HCT116 (cell line): ENCODE data around the gene TCERG1L. TPM values are rescaled to one million over a fixed set of nuclear protein-coding genes. Genes with fewer than 3 reads are reported as not detected.

Experiments
- ATAC-seq: fragments of 200-7000 bp; cut with Tn5 transposase; 2 replicates; pipeline ENCODE4 v1.9.1; 2020; ENCODE audit warnings: mild to moderate bottlenecking, moderate library complexity
- BruUV-seq: library from RNA; stranded (reverse); fragments of 400-500 nt; replicated peaks from 2 replicates; lab custom pipeline; 2021; lab: Mats Ljungman, UMichigan
- CTCF ChIA-PET: fragments of 300-600 bp; sonication (Branson Sonifier 250); formaldehyde crosslinking; loops from one replicate; lab custom pipeline; 2021; ENCODE audit warnings: antibody characterized with exemption; lab: Charles Lee
- POLR2A ChIA-PET: fragments of 300-600, 350-600 bp; sonication (Branson Sonifier 250); formaldehyde crosslinking; loops from one replicate; lab custom pipeline; 2021; ENCODE audit warnings: antibody characterized with exemption; lab: Charles Lee
- RAD21 ChIA-PET, 2 experiments: fragments of 300-600 bp; sonication (Branson Sonifier 250); formaldehyde crosslinking; loops; one replicate each; lab custom pipeline; 2023; ENCODE audit warnings: low total read pairs in 2 of 2; ENCODE audit not compliant: uncharacterized antibody in 2 of 2, unreplicated experiment in 2 of 2, low non-redundant PET in 1 of 2; lab: Charles Lee
- DNase-seq: peaks from one replicate; pipeline ENCODE4 v3.0.0-alpha.2; 2010; ENCODE audit warnings: low read depth, low spot score
- H2AFZ ChIP-seq: fragments of 200-600 bp; shearing (Covaris generic), sonication (generic); 2 replicates; pipeline ENCODE4 v1.6.1; 2017; ENCODE audit warnings: low read depth, mixed run types, mixed read lengths, antibody characterized with exemption, low read length; ENCODE audit not compliant: poor library complexity, severe bottlenecking
- H3K27ac ChIP-seq: 2 replicates; pipeline ENCODE4 v1.5.1; 2012; ENCODE audit warnings: low read depth, low read length
- H3K27me3 ChIP-seq: fragments of 200-600 bp; sonication (generic); 2 replicates; pipeline ENCODE4 v1.6.1; 2016; ENCODE audit warnings: mixed run types, low read length, mixed read lengths; ENCODE audit not compliant: insufficient read depth
- H3K36me3 ChIP-seq, 2 experiments: fragments of 200-500 bp in 1 of 2; fragments of 200-600 bp in 1 of 2; sonication (Bioruptor generic) in 1 of 2; sonication (generic) in 1 of 2; 2 replicates each; pipeline versions ENCODE4 v1.5.1 to v1.6.1; 2014 to 2016; ENCODE audit warnings: low read length in 2 of 2, inconsistent platforms in 1 of 2, mixed read lengths in 1 of 2, mixed run types in 1 of 2; ENCODE audit not compliant: insufficient read depth in 2 of 2, control insufficient read depth in 1 of 2
- H3K4me1 ChIP-seq, 2 experiments: fragments of 200-600 bp in 1 of 2; sonication (generic) in 1 of 2; 2 replicates each; pipeline versions ENCODE4 v1.5.1 to v1.6.1; 2012 to 2017; ENCODE audit warnings: low read length in 2 of 2, inconsistent platforms in 1 of 2, mild to moderate bottlenecking in 1 of 2, mixed read lengths in 1 of 2, mixed run types in 1 of 2, moderate library complexity in 1 of 2; ENCODE audit not compliant: insufficient read depth in 2 of 2, control insufficient read depth in 1 of 2
- H3K4me2 ChIP-seq: fragments of 200-600 bp; sonication (generic); 2 replicates; pipeline ENCODE4 v1.6.1; 2017; ENCODE audit warnings: mixed run types, low read length, mixed read lengths
- H3K4me3 ChIP-seq, 2 experiments: fragments of 200-600 bp in 1 of 2; sonication (generic) in 1 of 2; replicated peaks in 1 of 2; 2 replicates each; pipeline ENCODE4 v1.5.1; 2011 to 2016; ENCODE audit warnings: low read length in 2 of 2, control low read depth in 1 of 2, low read depth in 1 of 2, mild to moderate bottlenecking in 1 of 2, mixed read lengths in 1 of 2, mixed run types in 1 of 2
- H3K79me2 ChIP-seq: fragments of 200-600 bp; sonication (generic); 2 replicates; pipeline ENCODE4 v1.6.1; 2017; ENCODE audit warnings: mild to moderate bottlenecking, mixed run types, low read length, moderate library complexity, mixed read lengths; ENCODE audit not compliant: insufficient read depth
- H3K9ac ChIP-seq: fragments of 200-600 bp; sonication (generic); 2 replicates; pipeline ENCODE4 v1.6.1; 2016; ENCODE audit warnings: low read length, mixed read lengths
- H3K9me2 ChIP-seq: fragments of 200-600 bp; sonication (generic), shearing (Covaris generic); 2 replicates; pipeline ENCODE4 v1.6.1; 2017; ENCODE audit warnings: mixed run types, mild to moderate bottlenecking, moderate library complexity; ENCODE audit not compliant: insufficient read depth
- H3K9me3 ChIP-seq, 2 experiments: fragments of 200-500 bp in 1 of 2; fragments of 200-600 bp in 1 of 2; sonication (Bioruptor generic) in 1 of 2; sonication (generic) in 1 of 2; 2 replicates each; pipeline ENCODE4 v1.6.1; 2014 to 2017; ENCODE audit warnings: low read length in 2 of 2, mixed read lengths in 2 of 2, inconsistent platforms in 1 of 2, low read depth in 1 of 2, mild to moderate bottlenecking in 1 of 2, mixed run types in 1 of 2, moderate library complexity in 1 of 2; ENCODE audit not compliant: control insufficient read depth in 1 of 2, insufficient read depth in 1 of 2
- H4K20me1 ChIP-seq: fragments of 200-600 bp; sonication (generic), shearing (Covaris generic); 2 replicates; pipeline ENCODE4 v1.6.1; 2017; ENCODE audit warnings: mixed run types, mild to moderate bottlenecking, moderate library complexity; ENCODE audit not compliant: insufficient read depth
- POLR2AphosphoS5 ChIP-seq: IDR thresholded peaks from 2 replicates; pipeline ENCODE4 v1.6.1; 2011; ENCODE audit warnings: mild to moderate bottlenecking, low read depth, low read length, moderate library complexity
- RAD21 ChIP-seq: IDR thresholded peaks from 2 replicates; pipeline ENCODE4 v1.6.1; 2012; ENCODE audit warnings: low read depth, mild to moderate bottlenecking
- SP1 ChIP-seq: IDR thresholded peaks from 2 replicates; pipeline ENCODE4 v1.6.1; 2012; ENCODE audit warnings: low read depth
- ZFX ChIP-seq: fragments of 450-650 bp; IDR thresholded peaks from 2 replicates; pipeline ENCODE4 v1.6.1; 2017
- intact Hi-C: fragments of 100-400 bp; cut with micrococcal nuclease; formaldehyde crosslinking; loops from 2 replicates; pipeline ENCODE4 v1.10.0; 2022
- total RNA-seq: library from RNA; stranded (reverse); gene quantifications from one replicate; pipeline ENCODE4 v1.2.1, GENCODE V29; 2021; ENCODE audit not compliant: unreplicated experiment
- TF ChIP-seq, protein P1 (sequence below): IDR thresholded peaks from 2 replicates; pipeline ENCODE4 v1.6.1; 2012; ENCODE audit warnings: low read depth

The TCERG1L gene
- total RNA-seq, 1 experiment from 2014 or later: not detected

DNA sequence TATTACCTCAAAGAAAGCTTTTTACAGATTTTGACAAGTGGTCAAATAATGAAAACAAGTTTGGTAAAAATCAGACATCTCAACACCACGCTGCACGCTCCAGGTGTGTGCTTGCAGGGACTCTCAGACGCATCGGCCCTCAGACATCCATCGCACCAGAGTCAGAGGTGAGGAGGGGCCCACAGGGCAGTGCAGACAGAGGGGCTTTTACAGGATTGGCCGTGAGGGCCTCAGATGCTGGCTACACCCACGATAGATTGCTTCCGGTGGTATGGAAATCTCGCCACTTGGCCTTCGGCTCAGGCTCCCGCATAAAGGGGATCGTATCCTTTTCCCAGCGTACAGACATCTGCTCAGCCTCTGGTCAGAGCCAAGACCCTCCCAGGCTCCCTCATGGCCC is 72.1 kb downstream of the TCERG1L start (continued):
- TF ChIP-seq, protein P1, sequence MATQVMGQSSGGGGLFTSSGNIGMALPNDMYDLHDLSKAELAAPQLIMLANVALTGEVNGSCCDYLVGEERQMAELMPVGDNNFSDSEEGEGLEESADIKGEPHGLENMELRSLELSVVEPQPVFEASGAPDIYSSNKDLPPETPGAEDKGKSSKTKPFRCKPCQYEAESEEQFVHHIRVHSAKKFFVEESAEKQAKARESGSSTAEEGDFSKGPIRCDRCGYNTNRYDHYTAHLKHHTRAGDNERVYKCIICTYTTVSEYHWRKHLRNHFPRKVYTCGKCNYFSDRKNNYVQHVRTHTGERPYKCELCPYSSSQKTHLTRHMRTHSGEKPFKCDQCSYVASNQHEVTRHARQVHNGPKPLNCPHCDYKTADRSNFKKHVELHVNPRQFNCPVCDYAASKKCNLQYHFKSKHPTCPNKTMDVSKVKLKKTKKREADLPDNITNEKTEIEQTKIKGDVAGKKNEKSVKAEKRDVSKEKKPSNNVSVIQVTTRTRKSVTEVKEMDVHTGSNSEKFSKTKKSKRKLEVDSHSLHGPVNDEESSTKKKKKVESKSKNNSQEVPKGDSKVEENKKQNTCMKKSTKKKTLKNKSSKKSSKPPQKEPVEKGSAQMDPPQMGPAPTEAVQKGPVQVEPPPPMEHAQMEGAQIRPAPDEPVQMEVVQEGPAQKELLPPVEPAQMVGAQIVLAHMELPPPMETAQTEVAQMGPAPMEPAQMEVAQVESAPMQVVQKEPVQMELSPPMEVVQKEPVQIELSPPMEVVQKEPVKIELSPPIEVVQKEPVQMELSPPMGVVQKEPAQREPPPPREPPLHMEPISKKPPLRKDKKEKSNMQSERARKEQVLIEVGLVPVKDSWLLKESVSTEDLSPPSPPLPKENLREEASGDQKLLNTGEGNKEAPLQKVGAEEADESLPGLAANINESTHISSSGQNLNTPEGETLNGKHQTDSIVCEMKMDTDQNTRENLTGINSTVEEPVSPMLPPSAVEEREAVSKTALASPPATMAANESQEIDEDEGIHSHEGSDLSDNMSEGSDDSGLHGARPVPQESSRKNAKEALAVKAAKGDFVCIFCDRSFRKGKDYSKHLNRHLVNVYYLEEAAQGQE: no peak

DNA sequence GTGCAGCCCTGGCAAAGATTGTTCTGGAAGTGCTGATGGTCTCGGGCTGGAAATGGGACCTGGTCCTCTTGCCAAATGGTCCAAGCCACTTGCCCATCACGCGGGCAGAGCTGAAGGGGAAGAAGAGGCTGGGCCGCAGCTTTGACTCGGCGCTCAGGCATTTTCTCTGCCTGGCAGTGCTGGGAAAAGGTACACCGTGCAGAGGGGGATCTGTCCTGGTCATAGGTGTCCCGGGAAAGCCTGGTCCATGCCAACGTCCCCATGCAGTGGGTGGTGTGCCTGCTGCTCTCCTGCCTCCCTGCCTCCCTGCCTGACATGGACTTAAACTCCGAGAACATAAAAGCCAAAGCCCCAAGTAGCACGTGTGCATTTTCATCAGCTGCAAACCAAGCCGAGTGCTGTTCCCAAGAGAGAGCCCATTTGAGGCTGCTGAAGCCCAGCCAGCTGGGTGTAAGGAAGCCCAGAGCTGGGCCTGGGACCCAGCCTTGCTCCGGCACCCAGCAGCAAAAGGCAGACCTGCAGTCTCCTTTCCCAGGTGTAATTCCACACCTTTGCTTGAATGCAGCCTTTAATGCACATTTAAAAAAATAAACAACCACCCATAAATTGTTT is 72.7 kb downstream of the TCERG1L start:
- Histone ChIP-seq H3K4me2 (no peak overlapping the region), H4K20me1 (no peaks in the 10 kb centered on the region), H3K4me1 (no peaks in the 10 kb centered on the region), H3K9me3 (no peaks in the 10 kb centered on the region), H3K36me3 (no peaks in the 10 kb centered on the region), H3K27me3 (no peaks in the 10 kb centered on the region), H2AFZ (no peak overlapping the region), H3K9ac (no peak overlapping the region), H3K9me2 (no peaks in the 10 kb centered on the region), H3K27ac (no peak overlapping the region), H3K4me3 (no peak overlapping the region), H3K79me2 (no peaks in the 10 kb centered on the region)
- no TSS peak for BruUV-seq
- ATAC-seq: no peak
- no peak for DNase-seq
- intact Hi-C loops: no loop called here
- POLR2A ChIA-PET: no interaction called here
- CTCF ChIA-PET: no interaction called here
- TF ChIP-seq RAD21: no peak
- TF ChIP-seq SP1: no peak
- TF ChIP-seq ZFX: no peak
- no peak for TF ChIP-seq POLR2AphosphoS5
- RAD21 ChIA-PET: no interaction called here
